Suppressor macrophage treated with lipopolysaccharide for 4 hours (primary cell): ENCODE measurements around the gene TTLL8.

Source experiments
- DNase-seq: peaks from one replicate; pipeline ENCODE4 v3.0.0-alpha.2; 2020

TTLL8 gene

GRCh38 chr22:50016988-50017700, 41.0 kb downstream of the TTLL8 start:
- DNase-seq = peak; percentile 81

DNA sequence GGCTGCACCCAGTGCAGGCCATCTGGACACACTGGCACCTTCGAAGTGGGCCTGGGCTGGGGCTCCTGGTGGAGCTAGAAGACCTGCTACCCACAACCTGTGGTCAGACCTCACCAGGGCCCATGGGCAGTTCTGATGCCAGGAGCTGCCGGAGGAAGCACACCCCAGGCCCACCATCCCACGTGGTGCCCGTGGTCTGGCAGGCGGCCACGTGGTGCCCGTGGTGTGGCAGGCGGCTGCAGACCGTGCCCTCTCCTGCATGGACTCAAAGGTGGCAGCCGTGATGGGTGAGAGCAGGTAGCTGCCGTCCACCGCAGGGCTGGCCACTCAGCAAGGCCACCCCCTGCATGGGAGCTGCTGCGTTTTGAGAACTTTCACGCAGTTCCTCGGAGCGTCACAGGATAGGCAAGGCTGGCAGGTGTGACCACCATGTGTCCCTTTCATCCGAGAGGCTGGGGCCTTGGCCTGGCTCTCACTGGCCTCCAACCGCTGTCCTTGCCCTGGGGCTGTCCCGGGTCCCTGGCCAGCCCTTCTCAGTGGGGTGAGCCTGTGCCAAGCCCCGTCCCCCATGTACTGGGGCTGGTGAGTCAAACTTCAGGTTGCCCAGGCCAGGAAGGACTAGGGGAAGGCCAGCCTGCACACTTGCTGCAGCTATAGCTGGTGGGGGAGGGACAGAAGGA, 41.6 kb downstream of the TTLL8 start:
- DNase-seq = no peak

- no peak for DNase-seq
These were observed 42.4 kb downstream of the TTLL8 start for GRCh38 chr22:50015451-50016307.

- no peak for DNase-seq
These were observed 43.3 kb downstream of the TTLL8 start for GRCh38 chr22:50014655-50015401.

DNA sequence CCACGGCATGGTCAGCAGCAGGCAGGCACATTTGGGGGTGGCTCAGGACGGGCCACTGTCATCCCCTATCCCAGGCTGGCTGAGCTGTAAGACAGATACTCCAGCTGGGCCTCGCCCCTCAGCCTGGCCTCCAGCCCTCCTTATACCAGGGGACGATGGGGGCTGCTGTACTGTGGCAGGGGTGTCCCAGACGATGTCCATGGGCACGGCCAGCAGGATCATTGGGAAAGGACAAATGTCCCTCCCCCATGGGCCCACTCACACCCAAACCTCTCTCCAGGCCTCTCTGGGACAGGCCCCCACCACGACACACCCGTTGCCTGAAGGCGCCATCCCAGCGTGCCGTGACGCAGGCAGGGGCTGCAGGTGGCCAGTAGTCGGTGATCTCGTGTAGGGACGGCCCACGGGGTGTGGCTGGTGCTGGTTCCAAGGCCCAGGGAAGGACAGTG, 44.0 kb downstream of the TTLL8 start:
- DNase-seq = no peak

DNA sequence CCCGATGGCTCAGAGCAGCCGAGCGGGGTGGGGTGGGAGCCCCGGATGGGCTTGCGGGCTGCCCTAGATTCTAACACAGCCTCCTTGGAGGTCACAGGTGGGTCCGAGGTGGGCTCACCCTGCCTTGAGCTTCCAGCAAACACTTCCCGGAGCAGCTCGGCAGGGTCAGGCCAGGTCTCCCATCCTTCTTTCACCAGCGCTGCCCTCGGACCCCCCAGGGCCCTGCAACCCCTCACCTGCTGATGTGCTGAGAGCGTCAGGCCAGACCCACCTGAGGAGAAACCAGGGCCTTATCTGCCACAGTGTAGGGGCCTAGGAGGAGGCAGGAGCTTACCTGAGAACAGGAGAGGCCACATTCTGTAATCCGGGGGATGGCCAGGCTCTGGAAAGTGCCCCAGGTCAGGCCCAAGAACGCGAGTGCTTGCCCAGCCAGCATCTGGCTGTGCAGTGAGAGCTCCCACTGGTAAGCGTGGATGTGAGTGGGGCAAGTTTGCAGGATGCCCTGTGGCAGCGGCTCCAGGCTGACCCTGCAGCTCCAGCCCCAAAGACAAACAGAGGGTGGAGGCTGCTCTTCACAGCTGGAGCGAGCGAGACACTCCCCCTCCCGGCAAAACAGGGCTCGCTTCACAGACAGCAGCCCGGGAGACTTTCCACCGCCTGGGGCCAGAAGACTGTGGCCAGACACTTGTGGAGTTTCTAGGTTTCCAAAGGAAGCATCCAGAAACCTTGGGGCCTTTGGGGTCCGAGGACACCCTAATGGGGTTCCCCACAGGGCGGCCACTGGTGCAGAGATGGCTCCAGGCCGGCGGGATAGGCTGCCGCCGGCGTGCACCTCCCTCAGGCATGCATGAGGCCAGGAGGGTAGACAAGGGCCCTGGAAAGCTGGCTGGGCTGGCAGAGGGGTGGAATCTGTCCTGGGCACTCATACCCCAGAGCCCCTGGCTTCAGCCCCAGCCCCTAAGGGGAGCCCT, 45.6 kb downstream of the TTLL8 start, which contains the start of gene IL17REL:
TSS of gene IL17REL (minus strand) at position 555 of the 971 bp plus-strand sequence. CDS start at position 436, 119 bp downstream.
- DNase-seq = no peak

DNA sequence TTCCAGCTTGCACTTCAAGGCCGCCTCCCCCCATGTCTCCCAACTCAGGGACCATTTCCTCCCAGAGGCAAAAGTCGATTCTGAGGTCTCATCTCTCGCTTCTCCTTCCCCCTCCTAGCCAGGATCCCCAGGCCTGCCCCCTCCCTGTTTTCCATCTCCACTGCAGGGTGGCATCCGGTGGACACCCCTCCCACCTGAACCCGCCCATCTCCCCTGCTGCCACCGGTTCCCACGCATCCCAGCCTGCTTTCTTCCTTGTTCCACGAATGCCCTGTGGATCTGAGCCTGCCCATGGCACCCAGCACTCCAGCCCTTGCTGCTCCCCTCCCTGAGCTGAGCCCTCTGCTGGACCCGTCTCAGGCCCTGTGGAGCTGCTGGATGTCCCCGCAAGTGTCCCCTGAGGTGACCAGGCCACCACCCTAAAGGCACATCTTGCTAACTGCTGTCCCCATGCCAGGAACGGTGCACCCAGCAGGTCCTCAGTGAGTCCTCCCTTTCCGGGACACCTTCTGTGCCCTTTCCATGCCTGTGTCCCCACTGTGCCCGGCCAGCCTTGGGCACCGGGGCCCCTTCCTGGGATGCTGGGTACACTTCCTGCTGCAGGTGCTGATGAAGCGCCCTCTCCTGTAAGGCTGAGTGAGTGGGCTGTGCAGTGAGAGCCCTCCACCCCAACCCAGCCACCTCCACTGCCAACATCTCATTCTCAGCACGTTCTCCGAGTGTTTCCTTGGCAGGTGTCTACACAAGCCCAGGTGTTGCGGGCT, 46.5 kb downstream of the TTLL8 start:
- DNase-seq = peak; percentile 18

DNA sequence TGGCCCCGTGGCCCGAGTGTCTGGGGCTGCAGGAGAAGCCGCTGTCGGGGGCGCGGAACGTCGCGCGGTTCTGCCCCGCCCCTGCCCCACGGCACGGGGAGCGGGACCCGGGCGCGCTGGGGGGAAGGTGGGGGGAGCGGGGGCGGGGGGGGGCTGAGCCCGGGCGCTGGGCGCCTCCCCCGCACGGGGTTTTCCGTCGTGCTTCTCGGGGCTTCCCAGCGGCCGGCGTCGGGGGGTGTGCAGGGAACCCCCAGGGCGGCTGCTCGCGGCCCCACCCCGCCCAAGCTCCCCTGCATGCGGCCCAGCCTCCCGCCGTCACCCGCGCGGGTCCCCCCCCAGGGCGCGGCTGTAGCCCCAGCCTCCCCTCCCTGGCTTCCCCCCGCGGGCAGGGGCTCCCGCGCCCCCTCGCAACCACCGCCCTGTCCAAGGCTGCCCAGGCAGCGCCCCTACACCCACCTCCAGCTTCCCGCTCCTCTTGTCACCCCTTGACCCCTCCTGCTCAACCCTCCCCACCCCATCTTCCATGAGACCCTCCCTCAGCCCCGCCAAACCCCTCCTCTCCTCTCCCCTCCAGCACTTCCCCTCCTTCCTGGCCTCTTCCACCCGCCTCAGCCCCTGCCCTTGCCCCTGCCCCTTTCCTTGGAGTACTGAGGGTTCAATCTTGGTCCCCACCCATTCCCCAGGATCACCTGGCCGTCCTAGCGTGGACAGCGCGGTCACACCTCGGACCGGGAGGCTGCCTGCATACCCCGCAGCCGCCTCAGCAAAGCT, 47.2 kb downstream of the TTLL8 start:
- peak; percentile 39 for DNase-seq

- no peak for DNase-seq
These were observed 48.1 kb downstream of the TTLL8 start for GRCh38 chr22:50009765-50010675.

DNA sequence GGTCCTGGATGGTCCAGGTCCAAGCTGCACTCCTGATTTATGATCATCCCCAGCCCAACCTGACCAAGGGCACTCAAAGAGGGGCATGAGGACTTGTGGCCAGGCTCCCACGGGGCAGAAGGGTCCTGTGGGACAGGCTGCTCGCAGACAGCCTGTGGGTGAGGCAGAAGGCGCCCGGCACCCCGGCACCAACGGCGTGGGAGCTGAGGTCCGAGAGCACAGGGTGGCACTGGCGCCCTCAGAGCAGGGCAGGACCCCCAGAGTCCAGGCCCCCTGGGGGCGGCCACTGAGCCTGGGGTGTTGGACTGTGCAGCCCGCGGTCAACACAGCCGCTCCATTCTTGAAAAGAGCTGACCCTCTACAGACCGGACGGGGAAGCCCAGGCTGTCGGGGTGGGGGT, 48.8 kb downstream of the TTLL8 start:
- no peak for DNase-seq

DNA sequence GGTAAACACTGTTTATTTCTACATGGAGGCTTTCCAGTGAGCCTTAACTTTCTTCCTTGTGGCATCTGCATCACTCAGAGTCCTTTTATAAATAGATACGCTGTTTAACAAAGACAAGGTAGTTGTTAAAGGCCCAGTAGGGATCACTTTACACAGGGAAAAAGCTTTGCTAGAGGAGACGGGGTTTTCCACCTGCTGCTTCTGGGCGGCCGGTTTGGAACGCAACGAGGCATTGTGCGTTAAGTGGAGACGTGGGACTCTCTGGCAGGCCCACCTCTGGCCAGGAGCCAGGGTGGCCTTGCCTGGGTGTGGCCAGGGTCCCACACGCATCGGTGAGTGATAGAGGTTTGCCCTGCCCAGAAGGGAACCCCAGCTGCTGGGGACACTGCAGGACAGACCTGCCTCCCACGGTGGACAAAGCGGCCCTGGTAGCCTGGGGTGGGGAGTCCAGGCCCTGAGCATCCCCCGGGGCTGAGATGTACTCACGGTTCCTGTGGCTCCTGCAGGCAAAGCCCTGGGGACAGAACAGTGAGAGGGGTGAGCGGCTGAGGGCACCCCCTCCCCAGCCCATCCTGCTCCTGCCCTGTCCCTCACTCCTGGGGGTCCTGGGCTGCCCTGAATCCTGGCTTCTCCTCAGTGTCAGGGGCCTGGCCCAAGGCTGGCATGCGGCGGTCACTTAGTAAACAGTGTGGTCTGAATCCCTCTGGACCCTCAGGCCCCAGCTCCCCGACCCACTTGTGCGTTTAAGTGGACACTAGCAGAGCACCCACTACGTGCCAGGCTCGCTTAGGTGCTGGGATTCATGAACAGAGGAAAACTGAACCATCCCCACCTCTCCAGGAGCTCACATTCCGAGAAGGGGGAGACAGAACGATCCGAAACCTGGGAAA, 49.7 kb downstream of the TTLL8 start:
- DNase-seq = no peak

GRCh38 chr22:50007057-50007511, 51.0 kb downstream of the TTLL8 start:
- no peak for DNase-seq

GRCh38 chr22:50004918-50005317, 53.2 kb downstream of the TTLL8 start:
- DNase-seq = peak; percentile 58

DNA sequence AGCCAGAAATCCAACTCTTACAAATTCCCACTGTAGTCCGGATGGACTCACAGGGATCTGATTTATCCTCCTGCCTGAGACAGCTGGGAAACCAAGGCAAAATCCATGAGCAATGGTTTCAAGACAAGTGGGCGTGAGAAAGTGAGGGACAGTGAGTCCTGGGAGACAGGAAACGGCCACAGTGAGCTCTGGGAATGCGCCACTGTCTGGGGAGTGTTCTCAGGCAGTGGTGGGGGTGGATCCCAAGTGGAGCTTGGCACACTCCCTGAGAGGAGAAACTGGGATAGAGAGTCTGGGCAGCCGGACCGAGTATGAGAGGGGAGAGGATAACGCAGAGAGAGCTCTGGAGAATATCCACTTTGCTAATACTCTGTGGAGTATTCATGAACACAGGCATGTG, 55.3 kb downstream of the TTLL8 start:
- DNase-seq = no peak

DNA sequence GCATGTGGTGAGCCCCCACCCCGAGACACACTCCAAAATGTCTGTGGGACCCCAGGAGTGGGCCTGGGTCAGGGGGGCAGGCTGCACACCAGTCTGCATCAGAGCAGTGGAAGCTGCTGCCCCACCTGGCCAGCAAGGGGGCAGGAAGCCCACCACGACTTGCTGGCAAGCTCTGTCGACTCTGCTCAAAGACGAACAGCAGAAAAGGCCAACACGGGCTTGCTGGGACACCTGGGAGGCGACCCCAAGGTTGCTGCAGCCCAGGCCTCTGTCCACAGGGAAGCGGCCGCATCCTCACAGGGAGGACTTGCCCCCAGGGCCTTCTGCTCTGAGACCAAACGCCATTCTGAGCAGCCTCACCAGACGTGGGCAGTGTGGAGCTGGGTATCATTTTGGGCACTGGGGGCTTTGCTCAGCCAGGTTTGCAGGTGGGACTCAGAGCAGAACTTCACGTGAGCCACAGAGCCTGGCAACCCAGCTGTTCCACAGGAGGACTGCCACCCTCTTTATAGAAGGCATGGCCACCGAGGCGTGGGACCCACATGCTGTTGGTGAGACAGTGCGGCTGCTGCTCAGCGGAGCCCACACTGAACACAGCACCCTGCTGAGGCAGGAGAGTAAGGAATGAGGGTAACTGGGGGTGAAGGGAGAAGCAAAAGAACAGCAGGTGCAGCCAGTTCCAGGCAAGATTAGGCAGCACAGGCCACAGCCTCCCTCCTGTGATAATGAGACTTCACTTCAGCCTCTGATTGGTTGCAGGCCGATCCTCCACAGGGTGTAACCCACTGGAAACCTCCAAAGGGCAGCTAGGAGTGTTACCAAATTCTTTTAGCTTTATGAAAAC, 56.5 kb downstream of the TTLL8 start:
- no peak for DNase-seq

- no peak for DNase-seq
These were observed 57.3 kb downstream of the TTLL8 start for GRCh38 chr22:50000587-50001387.
